Putamen (tissue), 1 donor: Measurements from ENCODE around the gene ITPKB.

ENCODE experiments used
- DNase-seq: peaks from one replicate; pipeline ENCODE4 v3.0.0-alpha.2; 2016; ENCODE audit warnings: low spot score

The ITPKB gene

GRCh38 chr1:226637147-226637935 lies 101.7 kb downstream of the ITPKB start:
- DNase-seq = no peak

- DNase-seq = no peak
Measured at GRCh38 chr1:226636847-226637096, 102.3 kb downstream of the ITPKB start.

- no peak for DNase-seq
Measured at GRCh38 chr1:226635456-226635941, 103.6 kb downstream of the ITPKB start.

- DNase-seq = no peak
Measured at GRCh38 chr1:226634611-226635246, 104.4 kb downstream of the ITPKB start.

GRCh38 chr1:226634166-226634588 lies 104.9 kb downstream of the ITPKB start:
- peak; percentile 66 for DNase-seq

GRCh38 chr1:226633541-226634165 lies 105.4 kb downstream of the ITPKB start:
- DNase-seq = no peak

GRCh38 chr1:226632922-226633351 lies 106.1 kb downstream of the ITPKB start:
- no peak for DNase-seq

GRCh38 chr1:226632169-226632879 lies 106.8 kb downstream of the ITPKB start:
- no peak for DNase-seq

- no peak for DNase-seq
Measured at GRCh38 chr1:226631229-226632000, 107.7 kb downstream of the ITPKB start.

GRCh38 chr1:226630592-226630991 lies 108.5 kb downstream of the ITPKB start:
- DNase-seq = no peak

GRCh38 chr1:226629896-226630550 lies 109.1 kb downstream of the ITPKB start:
- DNase-seq = no peak

GRCh38 chr1:226629210-226629895 lies 109.7 kb downstream of the ITPKB start:
- DNase-seq = no peak

- no peak for DNase-seq
Measured at GRCh38 chr1:226628612-226629155, 110.4 kb downstream of the ITPKB start.

- no peak for DNase-seq
Measured at GRCh38 chr1:226627924-226628611, 111.0 kb downstream of the ITPKB start.

- no peak for DNase-seq
Measured at GRCh38 chr1:226627050-226627755, 111.9 kb downstream of the ITPKB start.

GRCh38 chr1:226626577-226626956 lies 112.5 kb downstream of the ITPKB start:
- peak; percentile 59 for DNase-seq

GRCh38 chr1:226625832-226626576 lies 113.1 kb downstream of the ITPKB start:
- DNase-seq = no peak

GRCh38 chr1:226625326-226625725 lies 113.8 kb downstream of the ITPKB start:
- no peak for DNase-seq
